HepG2 (cell line): ENCODE data around the gene SPECC1L. TPM values are rescaled to one million over a fixed set of nuclear protein-coding genes. Genes with fewer than 3 reads are reported as not detected.

Experiments
- CAMTA2 ChIP-seq: sonication (generic); formaldehyde crosslinking; IDR thresholded peaks from 2 replicates; pipeline ENCODE4 v1.4.0; 2020; ENCODE audit warnings: mild to moderate bottlenecking, missing genetic modification reagents, borderline replicate concordance
- E2F1 ChIP-seq: sonication (generic); formaldehyde crosslinking; IDR thresholded peaks from 2 replicates; pipeline ENCODE4 v1.5.0; 2020; ENCODE audit warnings: missing genetic modification reagents
- ETV5 ChIP-seq: IDR thresholded peaks from 2 replicates; pipeline ENCODE4 v1.6.1; 2018; ENCODE audit warnings: missing biosample characterization, missing genetic modification reagents, inconsistent platforms, borderline replicate concordance
- HDAC1 ChIP-seq: sonication (generic); formaldehyde crosslinking; IDR thresholded peaks from 2 replicates; pipeline ENCODE4 v1.5.1; 2020; ENCODE audit warnings: mild to moderate bottlenecking, missing genetic modification reagents
- HNRNPK ChIP-seq: fragments of 200-400 bp; formaldehyde crosslinking; IDR thresholded peaks from 2 replicates; pipeline ENCODE4 v1.6.1; 2018; ENCODE audit warnings: low read length, low read depth, moderate library complexity, mild to moderate bottlenecking; ENCODE audit not compliant: poor library complexity, severe bottlenecking
- NR0B2 ChIP-seq: sonication (generic); formaldehyde crosslinking; IDR thresholded peaks from 2 replicates; pipeline ENCODE4 v1.4.0; 2020; ENCODE audit warnings: mild to moderate bottlenecking, missing genetic modification reagents
- PHF8 ChIP-seq: sonication (generic); formaldehyde crosslinking; IDR thresholded peaks from 2 replicates; pipeline ENCODE4 v1.5.0; 2020; ENCODE audit warnings: missing genetic modification reagents
- PPARG ChIP-seq: conservative IDR thresholded peaks from 2 replicates; pipeline ENCODE4 v1.6.1; 2016; ENCODE audit warnings: missing biosample characterization, missing genetic modification reagents
- ZNF407 ChIP-seq: sonication (generic); formaldehyde crosslinking; IDR thresholded peaks from one replicate; pipeline ENCODE4 v1.5.1; 2020; ENCODE audit warnings: mild to moderate bottlenecking, missing genetic modification reagents; ENCODE audit errors: not compliant biosample characterization
- ZNF670 ChIP-seq: sonication (generic); formaldehyde crosslinking; IDR thresholded peaks from 2 replicates; pipeline ENCODE4 v1.8.0; 2022; ENCODE audit warnings: mild to moderate bottlenecking, missing genetic modification reagents, borderline replicate concordance
- ZSCAN12 ChIP-seq: sonication (generic); formaldehyde crosslinking; IDR thresholded peaks from 2 replicates; pipeline ENCODE4 v1.9.0; 2021; ENCODE audit warnings: mild to moderate bottlenecking, missing genetic modification reagents
- polyA plus RNA-seq, 8 experiments: library from polyadenylated mRNA; depleted of rRNA in 3 of 8; stranded (reverse) in 7 of 8; unstranded in 1 of 8; fragments of >200 nt; fragmentation: Illumina TruSeq in 4 of 8; extraction: Trizol in 4 of 8; gene quantifications; 2 replicates each; pipeline versions ENCODE4 v1.2.1 to v1.2.3, GENCODE V29; 2011 to 2016; ENCODE audit warnings: low read depth in 4 of 8, missing spikeins in 1 of 8, mixed read lengths in 1 of 8; ENCODE audit not compliant: insufficient read depth in 1 of 8
- total RNA-seq, 5 experiments: library from RNA; depleted of rRNA; stranded (reverse); fragments of >200 nt; fragmentation: Illumina TruSeq; extraction: Trizol; gene quantifications; 2 replicates each; pipeline ENCODE4 v1.2.3, GENCODE V29; 2016; ENCODE audit warnings: low read depth in 1 of 5

Gene SPECC1L
- total and polyA plus RNA-seq, 2 of the 13 experiments (the other 11 are each of a cell fraction or from before 2014, with no cell fraction given): 14.1 to 30.3 TPM

GRCh38 chr22:24424001-24424900 is 153.6 kb downstream of the SPECC1L start (continued):
- TF ChIP-seq ZNF407 (CRISPR knock-in tag): peak; percentile 36
- peak; percentile 26; the same call in 1 of the 2 replicates for TF ChIP-seq PHF8 (CRISPR knock-in tag)
- TF ChIP-seq NR0B2: 0 out of 2 replicates have a peak, but pooled peaks have one; percentile 35
- TF ChIP-seq ETV5: 0 out of 2 replicates have a peak, but pooled peaks have one; percentile 15
- 0 out of 2 replicates have a peak, but pooled peaks have one; percentile 9 for TF ChIP-seq PPARG (CRISPR knock-in tag)
- TF ChIP-seq HNRNPK: peak; percentile 9
- TF ChIP-seq HDAC1: 0 out of 2 replicates have a peak, but pooled peaks have one; percentile 37
- TF ChIP-seq ZSCAN12 (CRISPR knock-in tag): no peak
- TF ChIP-seq E2F1 (CRISPR knock-in tag): no peak
- TF ChIP-seq CAMTA2 (CRISPR knock-in tag): no peak
- 0 out of 2 replicates have a peak, but pooled peaks have one; percentile 17 for TF ChIP-seq ZNF670
